HG03196 (cell line): ENCODE measurements around the gene TMEM144.

ENCODE experiments used
- ATAC-seq: cut with Tn5 transposase; IDR thresholded peaks from one replicate; pipeline ENCODE4 v1.9.1; 2021; ENCODE audit not compliant: unreplicated experiment

The TMEM144 gene

DNA sequence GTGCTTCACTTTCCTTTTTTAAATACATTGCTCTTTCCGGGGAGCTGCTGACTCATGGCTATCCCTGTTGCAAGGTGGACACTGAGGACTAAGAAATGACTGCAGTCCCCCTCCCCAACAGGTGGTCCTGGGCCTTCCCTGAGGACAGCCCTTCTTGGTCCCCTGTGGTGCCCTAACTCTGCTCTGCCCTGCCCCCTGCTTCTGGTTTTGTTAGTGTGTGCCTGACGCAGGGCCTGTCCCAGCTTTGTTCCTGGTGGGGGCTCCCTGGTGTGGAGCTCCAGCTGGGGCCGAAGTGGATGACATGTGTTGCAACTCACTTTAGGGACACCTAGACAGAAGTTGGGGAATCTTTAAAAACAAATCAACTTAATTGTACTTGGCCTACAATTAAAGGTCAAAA, 81.9 kb downstream of the TMEM144 start:
- no peak for ATAC-seq

- no peak for ATAC-seq
Observed at GRCh38 chr4:158295053-158295452, 84.8 kb downstream of the TMEM144 start.

DNA sequence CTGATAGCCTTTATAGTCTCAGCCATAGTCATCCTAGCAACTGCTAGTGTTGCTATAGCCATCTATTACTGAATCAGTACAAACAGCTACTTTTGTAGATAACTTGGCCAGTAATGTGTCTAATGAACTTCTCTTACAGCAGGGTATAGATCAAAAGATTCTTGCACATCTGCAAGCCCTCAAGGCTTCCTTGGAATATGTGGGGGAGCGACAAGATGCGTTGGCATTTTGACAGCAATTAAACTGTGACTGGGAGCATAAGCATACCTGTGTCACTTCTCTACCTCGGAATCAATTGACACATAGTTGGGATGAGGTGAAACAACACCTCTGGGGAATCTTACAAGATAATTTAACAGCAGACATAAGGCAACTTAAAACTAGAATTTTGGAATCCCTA, 87.6 kb downstream of the TMEM144 start:
- ATAC-seq: no peak

DNA sequence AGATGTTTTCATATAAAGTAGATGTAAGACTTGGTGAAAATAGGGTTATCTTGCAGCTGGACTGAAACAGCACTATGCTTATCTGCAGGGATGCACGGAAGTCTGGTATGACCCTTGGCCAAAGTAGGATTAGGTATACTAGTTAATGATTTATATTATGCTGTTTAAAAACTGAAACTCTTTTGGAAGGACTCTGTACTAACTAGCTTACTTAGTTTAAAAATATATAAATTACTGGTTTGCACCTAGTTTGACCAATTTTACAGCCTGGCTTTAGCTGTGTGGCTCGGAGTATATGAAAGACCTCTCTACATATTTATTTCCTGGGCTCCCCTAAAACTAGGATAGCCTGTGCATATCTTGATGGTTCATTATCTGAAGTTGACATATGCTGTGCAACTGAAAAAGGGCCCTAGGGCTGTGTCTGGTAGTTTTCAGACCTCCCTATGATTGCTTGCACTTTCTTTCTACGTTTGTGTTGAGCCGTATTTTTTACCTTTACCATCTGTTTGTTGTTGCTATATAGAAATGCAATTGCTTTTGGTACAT, 89.2 kb downstream of the TMEM144 start:
- ATAC-seq: no peak

DNA sequence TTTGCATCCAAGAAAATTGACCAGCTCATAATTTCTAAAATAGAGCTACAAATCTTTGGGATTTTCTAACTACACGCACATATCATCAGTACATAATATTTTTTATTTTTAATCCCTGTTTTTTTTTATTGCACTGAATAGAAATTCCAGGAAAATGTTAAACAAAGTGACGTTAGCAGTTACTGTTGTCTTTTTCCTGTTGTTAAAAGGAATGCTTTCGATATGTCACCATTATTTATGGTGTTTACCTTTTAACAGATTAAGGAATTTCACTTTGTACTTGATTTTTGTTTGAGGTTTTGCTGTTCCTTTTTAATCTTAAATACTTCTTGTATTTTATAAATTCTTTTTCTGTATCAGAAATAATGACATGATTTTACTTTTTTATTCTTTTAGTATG, 89.7 kb downstream of the TMEM144 start:
- ATAC-seq: no peak

- no peak for ATAC-seq
Observed at GRCh38 chr4:158302076-158302866, 92.0 kb downstream of the TMEM144 start.

GRCh38 chr4:158304694-158305093, 94.4 kb downstream of the TMEM144 start:
- no peak for ATAC-seq
